Large intestine (tissue), 3 donors: ENCODE data around the gene CCL3. TPM values are rescaled to one million over a fixed set of nuclear protein-coding genes. Genes with fewer than 3 reads are reported as not detected.
"Not testable (repeated sequence)": the region's sequence is repeated elsewhere in the genome, so short reads cannot be mapped to it uniquely, and the experiment has no call there.

ENCODE experiments used
- DNase-seq, 2 donors: peaks; one replicate each; pipeline versions ENCODE4 v3.0.0 to v3.0.0-alpha.2; 2013
- H3K27ac ChIP-seq: one replicate; pipeline ENCODE4 v1.5.1; 2013; ENCODE audit warnings: low read length
- H3K27me3 ChIP-seq: 2 replicates; pipeline ENCODE4 v1.6.1; 2013; ENCODE audit warnings: low read length; ENCODE audit not compliant: control insufficient read depth, insufficient read depth
- H3K36me3 ChIP-seq: 2 replicates; pipeline ENCODE4 v1.6.1; 2013; ENCODE audit warnings: low read length; ENCODE audit not compliant: control insufficient read depth, insufficient read depth
- H3K4me1 ChIP-seq: one replicate; pipeline ENCODE4 v1.6.1; 2013; ENCODE audit warnings: low read length; ENCODE audit not compliant: control insufficient read depth, insufficient read depth
- H3K4me3 ChIP-seq: one replicate; pipeline ENCODE4 v1.5.1; 2013; ENCODE audit warnings: low read length
- H3K9me3 ChIP-seq: one replicate; pipeline ENCODE4 v1.6.1; 2013; ENCODE audit warnings: mild to moderate bottlenecking, low read depth, low read length, moderate library complexity; ENCODE audit not compliant: control insufficient read depth
- WGBS: methylation state at CpG from one replicate; pipeline ENCODE4 v1.1.5; 2013; ENCODE audit warnings: low lambda C conversion rate; ENCODE audit not compliant: insufficient coverage; 5-methylcytosine and 5-hydroxymethylcytosine counted together
- polyA plus RNA-seq: library from polyadenylated mRNA; unstranded; fragments of 120-200 nt; gene quantifications from one replicate; pipeline ENCODE4 v1.2.1, GENCODE V29; 2013

The CCL3 gene
- polyA plus RNA-seq, 1 donor, result 11.7 TPM

- no peak overlapping the region for H3K27ac ChIP-seq
- H3K27me3 ChIP-seq, result no peaks in the 10 kb centered on the region
- no peaks in the 10 kb centered on the region for H3K9me3 ChIP-seq
- H3K36me3 ChIP-seq, result no peaks in the 10 kb centered on the region
- no peaks in the 10 kb centered on the region for H3K4me1 ChIP-seq
- DNase-seq, result no peak
- no peak overlapping the region for H3K4me3 ChIP-seq
- WGBS, result no CpG with 5 or more reads among the region's 5 CpGs
Measured at GRCh38 chr17:36117505-36118382, 27.8 kb upstream of the CCL3 start.

GRCh38 chr17:36115649-36115977 lies 25.7 kb upstream of the CCL3 start:
- H3K27ac ChIP-seq, H3K9me3 ChIP-seq, H3K4me1 ChIP-seq, DNase-seq, H3K4me3 ChIP-seq, H3K36me3 ChIP-seq, H3K27me3 ChIP-seq: not testable (repeated sequence)

- H3K4me3 ChIP-seq, H3K27me3 ChIP-seq, H3K27ac ChIP-seq, H3K9me3 ChIP-seq, H3K36me3 ChIP-seq, H3K4me1 ChIP-seq, DNase-seq: not testable (repeated sequence)
- WGBS, result no CpG with 5 or more reads among the region's 5 CpGs
Measured at GRCh38 chr17:36114971-36115648, 25.2 kb upstream of the CCL3 start.

GRCh38 chr17:36113131-36113530 lies 23.2 kb upstream of the CCL3 start:
- H3K4me3 ChIP-seq, H3K36me3 ChIP-seq, DNase-seq, H3K9me3 ChIP-seq, H3K27me3 ChIP-seq, H3K27ac ChIP-seq, H3K4me1 ChIP-seq: not testable (repeated sequence)
- WGBS, result no CpG with 5 or more reads among the region's 1 CpG

- H3K4me1 ChIP-seq, result no peaks in the 10 kb centered on the region
- no peaks in the 10 kb centered on the region for H3K27me3 ChIP-seq
- no peak for DNase-seq
- H3K36me3 ChIP-seq, result no peaks in the 10 kb centered on the region
- H3K27ac ChIP-seq, result no peak overlapping the region
- no peak overlapping the region for H3K4me3 ChIP-seq
- no peaks in the 10 kb centered on the region for H3K9me3 ChIP-seq
Measured at GRCh38 chr17:36112572-36112971, 22.6 kb upstream of the CCL3 start.

GRCh38 chr17:36111068-36111490 lies 21.1 kb upstream of the CCL3 start:
- H3K36me3 ChIP-seq, result no peaks in the 10 kb centered on the region
- H3K4me3 ChIP-seq, result no peak overlapping the region
- H3K9me3 ChIP-seq, result no peaks in the 10 kb centered on the region
- no peak for DNase-seq
- H3K27ac ChIP-seq, result no peak overlapping the region
- WGBS, result 100% methylated on average over 1 of the region's 4 CpGs
- H3K27me3 ChIP-seq, result no peaks in the 10 kb centered on the region
- no peaks in the 10 kb centered on the region for H3K4me1 ChIP-seq

GRCh38 chr17:36108265-36108664 lies 18.3 kb upstream of the CCL3 start:
- H3K9me3 ChIP-seq, H3K36me3 ChIP-seq, H3K27ac ChIP-seq, H3K27me3 ChIP-seq, DNase-seq, H3K4me1 ChIP-seq, H3K4me3 ChIP-seq: not testable (repeated sequence)
- WGBS, result no CpG with 5 or more reads among the region's 5 CpGs

- no CpG with 5 or more reads among the region's 3 CpGs for WGBS
- no peak overlapping the region for H3K4me3 ChIP-seq
- H3K4me1 ChIP-seq, result no peaks in the 10 kb centered on the region
- H3K27me3 ChIP-seq, result no peaks in the 10 kb centered on the region
- DNase-seq, result no peak
- H3K9me3 ChIP-seq, result no peaks in the 10 kb centered on the region
- H3K36me3 ChIP-seq, result no peaks in the 10 kb centered on the region
- no peak overlapping the region for H3K27ac ChIP-seq
Measured at GRCh38 chr17:36107660-36108059, 17.7 kb upstream of the CCL3 start.

- Histone ChIP-seq H3K9me3 (no peaks in the 10 kb centered on the region), H3K27ac (no peak overlapping the region), H3K36me3 (no peaks in the 10 kb centered on the region), H3K4me1 (no peaks in the 10 kb centered on the region), H3K27me3 (no peaks in the 10 kb centered on the region), H3K4me3 (no peak overlapping the region)
- DNase-seq, result no peak
- no CpG with 5 or more reads among the region's 6 CpGs for WGBS
Measured at GRCh38 chr17:36106493-36106835, 16.5 kb upstream of the CCL3 start.

GRCh38 chr17:36105781-36106492 lies 16.0 kb upstream of the CCL3 start:
- H3K36me3 ChIP-seq, result no peaks in the 10 kb centered on the region
- 89% methylated on average over 1 of the region's 5 CpGs for WGBS
- H3K27me3 ChIP-seq, result no peaks in the 10 kb centered on the region
- no peak for DNase-seq
- no peak overlapping the region for H3K4me3 ChIP-seq
- no peak overlapping the region for H3K27ac ChIP-seq
- no peaks in the 10 kb centered on the region for H3K9me3 ChIP-seq
- no peaks in the 10 kb centered on the region for H3K4me1 ChIP-seq
